Measurements from ENCODE around the gene PNMT.

PNMT gene

DNA sequence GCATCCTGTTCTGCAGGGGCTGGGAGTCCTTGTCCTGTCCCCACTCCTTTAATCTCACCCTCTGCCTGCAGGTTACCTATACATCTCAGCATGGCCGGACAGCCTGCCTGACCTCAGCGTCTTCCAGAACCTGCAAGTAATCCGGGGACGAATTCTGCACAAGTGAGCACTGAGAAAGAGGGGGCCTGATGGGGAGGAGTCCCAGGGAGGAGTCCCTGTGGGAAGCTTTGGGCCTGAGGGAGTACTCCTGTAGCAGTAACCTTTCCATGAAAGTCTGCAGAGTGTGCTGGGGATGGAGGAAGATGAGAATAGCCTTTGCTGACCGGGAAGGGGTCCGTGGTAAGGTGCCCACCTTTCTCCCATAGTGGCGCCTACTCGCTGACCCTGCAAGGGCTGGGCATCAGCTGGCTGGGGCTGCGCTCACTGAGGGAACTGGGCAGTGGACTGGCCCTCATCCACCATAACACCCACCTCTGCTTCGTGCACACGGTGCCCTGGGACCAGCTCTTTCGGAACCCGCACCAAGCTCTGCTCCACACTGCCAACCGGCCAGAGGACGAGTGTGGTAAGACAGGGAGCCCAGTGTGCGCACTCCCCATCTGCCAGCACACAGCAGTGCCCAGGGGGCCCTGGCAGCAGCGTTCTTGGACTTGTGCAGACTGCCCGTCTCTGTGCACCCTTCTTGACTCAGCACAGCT, 47.3 kb downstream of the PNMT start:
- no peak for DNase-seq

DNA sequence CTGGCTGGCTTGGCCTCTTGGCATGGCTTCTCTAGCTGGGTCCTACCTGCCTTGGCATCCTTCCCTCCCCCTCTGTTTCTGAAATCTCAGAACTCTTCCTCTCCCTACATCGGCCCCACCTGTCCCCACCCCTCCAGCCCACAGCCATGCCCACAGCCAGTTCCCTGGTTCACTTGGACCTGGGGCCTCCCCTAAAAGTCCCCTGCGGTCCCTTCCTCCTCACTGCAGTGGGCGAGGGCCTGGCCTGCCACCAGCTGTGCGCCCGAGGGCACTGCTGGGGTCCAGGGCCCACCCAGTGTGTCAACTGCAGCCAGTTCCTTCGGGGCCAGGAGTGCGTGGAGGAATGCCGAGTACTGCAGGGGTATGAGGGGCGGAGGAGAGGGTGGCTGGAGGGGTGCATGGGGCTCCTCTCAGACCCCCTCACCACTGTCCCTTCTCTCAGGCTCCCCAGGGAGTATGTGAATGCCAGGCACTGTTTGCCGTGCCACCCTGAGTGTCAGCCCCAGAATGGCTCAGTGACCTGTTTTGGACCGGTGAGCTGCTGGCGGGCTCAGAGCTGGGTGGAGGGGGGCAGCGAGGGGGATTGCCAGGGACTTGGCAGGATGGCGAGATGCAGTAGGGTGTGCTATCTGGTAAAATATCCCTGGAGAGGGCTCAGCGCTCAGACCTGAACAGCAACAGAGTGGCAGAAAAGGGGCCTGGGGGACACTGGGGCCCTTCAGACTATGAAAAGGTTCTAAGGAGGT, 48.0 kb downstream of the PNMT start:
- DNase-seq = no peak

GRCh38 chr17:39716879-39717536, 48.8 kb downstream of the PNMT start:
- no peak for DNase-seq

DNA sequence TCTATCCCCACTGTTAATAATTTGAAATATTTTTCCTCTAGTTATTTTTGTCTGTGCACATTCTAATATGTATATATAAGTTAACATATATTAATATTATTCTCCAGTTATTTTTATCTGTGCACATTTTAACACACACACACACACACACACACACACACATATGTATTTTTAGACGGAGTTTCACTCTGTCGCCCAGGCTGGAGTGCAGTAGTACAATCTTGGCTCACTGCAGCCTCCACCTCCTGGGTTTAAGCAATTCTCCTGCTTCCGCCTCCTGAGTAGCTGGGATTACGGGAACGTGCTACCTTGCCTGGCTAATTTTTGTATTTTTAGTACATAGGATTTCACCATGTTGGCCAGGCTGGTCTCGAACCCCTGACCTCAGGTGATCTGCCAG, 49.4 kb downstream of the PNMT start:
- DNase-seq = no peak

GRCh38 chr17:39719563-39720355, 51.5 kb downstream of the PNMT start:
- DNase-seq = no peak

All from COR-L47 (cell line).